Regular cardiac myocyte (primary cell): ENCODE results near the gene FOXO6. TPM values are rescaled to one million over a fixed set of nuclear protein-coding genes. Genes with fewer than 3 reads are reported as not detected.

ENCODE experiments used
- total RNA-seq: library from RNA; depleted of rRNA; stranded (reverse); fragments of >200 nt; gene quantifications from 2 replicates; pipeline ENCODE4 v1.2.3, GENCODE V29; 2014

The FOXO6 gene
- under 0.01 TPM in 1 of 2 replicates, not detected in the other for total RNA-seq

DNA sequence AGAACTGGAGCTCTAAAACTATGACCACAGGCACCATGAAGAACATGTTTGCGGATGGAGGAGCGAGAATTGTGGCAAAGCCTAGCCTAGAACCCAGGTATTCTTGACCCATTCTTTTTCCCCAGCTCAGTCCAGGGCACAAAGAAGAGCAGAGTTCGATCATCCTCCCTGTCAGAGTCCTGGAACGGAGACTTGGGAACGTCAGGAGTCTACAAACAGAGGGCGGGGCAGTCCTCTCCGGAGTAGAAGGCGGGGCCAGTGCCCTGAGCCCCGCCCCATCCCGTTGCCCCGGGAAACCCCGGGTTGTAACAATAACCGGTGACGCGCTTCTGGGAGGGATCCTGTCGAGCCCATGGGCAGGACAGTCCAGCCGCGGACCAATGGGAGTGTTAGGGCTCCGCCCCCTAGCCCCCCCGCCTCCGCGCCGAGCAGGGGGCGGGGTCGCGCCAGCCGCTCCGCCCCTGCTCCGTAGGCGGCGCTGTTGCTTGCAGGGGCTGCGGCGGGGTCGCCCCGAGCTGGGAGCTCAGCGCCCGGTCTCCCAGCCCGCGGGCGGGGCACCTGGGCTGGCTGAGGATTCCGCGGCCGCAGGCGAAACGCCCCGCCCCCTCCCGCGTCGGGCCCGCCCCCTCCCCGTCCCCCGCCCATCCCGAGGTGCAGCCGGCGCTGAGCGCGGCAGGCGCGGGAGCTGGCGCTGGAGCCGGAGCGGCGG, at the start of gene FOXO6:
Gene FOXO6 (plus strand): TSS at position 649 of the 709 bp plus-strand sequence.

Other genes starting within 250 kb of the FOXO6 start
- 6.5 and 8.2 TPM in 2 replicates for gene SCMH1, start 119.1 kb upstream of the FOXO6 start, total RNA-seq
- gene EDN2, start 123.2 kb downstream of the FOXO6 start, total RNA-seq = 0.28 TPM in 1 of 2 replicates, not detected in the other